Measurements from ENCODE around the gene TFEC.

The TFEC gene

GRCh38 chr7:116021237-116021636 is 9.3 kb downstream of the TFEC start:
- TF ChIP-seq GATA3 (IDR thresholded peaks at IDR 0.05; ENCODE audit: low read depth, low read length) (no peak), GATA2 (IDR thresholded peaks at IDR 0.05; ENCODE audit: low read depth, low read length) (no peak)

DNA sequence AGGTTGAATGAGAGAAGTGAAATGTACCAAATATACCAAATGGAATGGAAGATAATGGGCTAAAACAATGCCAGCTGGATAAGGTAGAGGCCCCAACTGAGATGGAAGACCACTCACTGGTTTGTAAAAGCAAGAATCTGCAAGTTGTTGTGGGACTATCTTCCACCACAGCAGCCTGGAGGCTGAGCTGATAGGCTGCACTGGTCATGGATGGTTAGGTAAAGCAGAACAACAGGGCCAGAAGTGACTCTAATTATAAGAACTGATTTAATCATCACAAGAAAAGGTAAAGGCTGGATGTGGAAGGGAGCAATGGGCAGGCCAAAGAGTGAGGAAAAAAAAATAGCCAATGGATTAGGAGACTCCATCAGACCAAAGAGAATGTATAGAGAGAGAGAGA is 11.8 kb downstream of the TFEC start:
- TF ChIP-seq GATA2 (IDR thresholded peaks at IDR 0.05; ENCODE audit: low read depth, low read length), result no peak
- TF ChIP-seq GATA3 (IDR thresholded peaks at IDR 0.05; ENCODE audit: low read depth, low read length), result no peak

DNA sequence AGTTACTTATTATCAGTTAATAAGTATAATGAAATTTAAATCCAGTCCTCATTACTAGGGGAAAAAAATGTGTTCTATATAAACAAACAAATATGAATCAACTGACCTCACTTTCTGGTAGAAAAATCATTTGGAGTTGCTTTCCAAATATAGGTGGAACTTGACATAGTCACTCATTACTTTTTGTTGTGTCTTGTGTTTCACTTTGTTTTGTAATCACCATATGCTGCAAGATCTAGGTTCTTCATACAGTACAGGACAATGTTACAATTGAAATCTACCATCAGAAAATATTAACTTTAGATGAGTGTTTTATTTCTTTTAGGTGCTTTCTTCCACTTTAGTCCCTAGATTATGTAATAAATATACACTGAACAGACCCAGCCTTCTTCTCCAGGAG is 16.9 kb downstream of the TFEC start:
- TF ChIP-seq GATA3 (IDR thresholded peaks at IDR 0.05; ENCODE audit: low read depth, low read length) (no peak), GATA2 (IDR thresholded peaks at IDR 0.05; ENCODE audit: low read depth, low read length) (no peak)

- no peak for TF ChIP-seq GATA3 (IDR thresholded peaks at IDR 0.05; ENCODE audit: low read depth, low read length)
- no peak for TF ChIP-seq GATA2 (IDR thresholded peaks at IDR 0.05; ENCODE audit: low read depth, low read length)
These were observed 19.0 kb downstream of the TFEC start for GRCh38 chr7:116011584-116011983.

GRCh38 chr7:115997221-115997620 is 33.3 kb downstream of the TFEC start:
- no peak for TF ChIP-seq GATA2 (IDR thresholded peaks at IDR 0.05; ENCODE audit: low read depth, low read length)
- no peak for TF ChIP-seq GATA3 (IDR thresholded peaks at IDR 0.05; ENCODE audit: low read depth, low read length)

DNA sequence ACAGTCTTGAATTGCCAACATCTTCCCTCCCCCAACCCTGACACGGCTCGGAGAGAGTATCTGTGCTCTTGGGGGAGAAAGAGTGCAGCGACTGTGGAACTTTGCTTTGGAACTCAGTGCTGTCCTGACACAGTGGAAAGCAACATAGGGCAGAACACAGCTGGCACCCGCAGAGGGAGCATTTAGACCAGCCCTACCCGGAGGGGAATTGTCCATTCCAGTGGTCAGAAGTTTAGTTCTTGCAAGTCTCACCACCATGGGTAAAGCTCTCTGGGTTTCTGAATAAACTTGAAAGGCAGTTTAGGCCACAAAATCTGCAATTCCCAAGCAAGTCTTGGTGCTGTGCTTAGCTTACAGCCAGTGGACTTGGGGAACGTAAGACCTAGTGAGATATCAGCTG is 34.9 kb downstream of the TFEC start:
- TF ChIP-seq GATA2 (IDR thresholded peaks at IDR 0.05; ENCODE audit: low read depth, low read length) (no peak), GATA3 (IDR thresholded peaks at IDR 0.05; ENCODE audit: low read depth, low read length) (no peak)

DNA sequence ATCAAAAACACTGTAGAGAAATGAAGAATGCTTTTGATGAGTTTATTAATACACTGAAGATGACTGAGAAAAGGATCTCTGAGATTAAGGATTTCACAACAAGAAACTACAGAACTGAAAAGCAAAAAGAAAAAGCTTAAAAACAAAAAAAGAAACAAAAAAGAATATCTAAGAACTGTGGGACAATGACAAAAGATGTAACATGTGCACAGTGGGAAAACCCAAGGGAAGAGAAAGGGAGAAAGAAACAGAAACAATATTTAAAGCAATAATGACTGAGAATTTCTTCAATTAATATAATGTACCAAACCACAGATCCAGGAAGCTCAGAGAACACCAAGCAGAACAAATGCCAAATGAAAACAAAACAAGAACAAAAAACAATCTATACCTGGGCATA is 42.2 kb downstream of the TFEC start:
- no peak for TF ChIP-seq GATA2 (IDR thresholded peaks at IDR 0.05; ENCODE audit: low read depth, low read length)
- no peak for TF ChIP-seq GATA3 (IDR thresholded peaks at IDR 0.05; ENCODE audit: low read depth, low read length)

DNA sequence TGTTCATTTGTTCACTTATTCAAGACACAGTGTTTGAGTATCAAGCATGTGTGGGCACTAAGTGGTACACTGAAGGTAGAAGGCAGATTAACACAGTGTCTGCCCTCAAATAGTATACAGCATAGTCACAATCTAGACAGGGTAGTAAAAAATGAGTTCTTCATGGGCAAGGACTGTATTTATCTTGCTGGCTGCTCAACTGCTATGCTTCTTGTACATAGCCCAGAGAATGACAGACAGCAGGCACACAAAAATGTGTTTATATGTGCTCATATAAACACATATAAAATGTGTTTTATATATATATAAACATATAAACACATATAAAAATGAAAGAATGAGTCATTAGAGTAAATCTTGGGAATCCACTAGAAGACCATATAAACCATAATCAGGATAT is 43.1 kb downstream of the TFEC start:
- TF ChIP-seq GATA2 (IDR thresholded peaks at IDR 0.05; ENCODE audit: low read depth, low read length) (no peak), GATA3 (IDR thresholded peaks at IDR 0.05; ENCODE audit: low read depth, low read length) (no peak)

GRCh38 chr7:115984105-115984504 is 46.5 kb downstream of the TFEC start:
- TF ChIP-seq GATA3 (IDR thresholded peaks at IDR 0.05; ENCODE audit: low read depth, low read length), result no peak
- TF ChIP-seq GATA2 (IDR thresholded peaks at IDR 0.05; ENCODE audit: low read depth, low read length), result no peak

- no peak for TF ChIP-seq GATA2 (IDR thresholded peaks at IDR 0.05; ENCODE audit: low read depth, low read length)
- no peak for TF ChIP-seq GATA3 (IDR thresholded peaks at IDR 0.05; ENCODE audit: low read depth, low read length)
These were observed 50.4 kb downstream of the TFEC start for GRCh38 chr7:115980159-115980558.

- TF ChIP-seq GATA3 (IDR thresholded peaks at IDR 0.05; ENCODE audit: low read depth, low read length) (no peak), GATA2 (IDR thresholded peaks at IDR 0.05; ENCODE audit: low read depth, low read length) (no peak)
These were observed 53.9 kb downstream of the TFEC start for GRCh38 chr7:115976651-115977050.

DNA sequence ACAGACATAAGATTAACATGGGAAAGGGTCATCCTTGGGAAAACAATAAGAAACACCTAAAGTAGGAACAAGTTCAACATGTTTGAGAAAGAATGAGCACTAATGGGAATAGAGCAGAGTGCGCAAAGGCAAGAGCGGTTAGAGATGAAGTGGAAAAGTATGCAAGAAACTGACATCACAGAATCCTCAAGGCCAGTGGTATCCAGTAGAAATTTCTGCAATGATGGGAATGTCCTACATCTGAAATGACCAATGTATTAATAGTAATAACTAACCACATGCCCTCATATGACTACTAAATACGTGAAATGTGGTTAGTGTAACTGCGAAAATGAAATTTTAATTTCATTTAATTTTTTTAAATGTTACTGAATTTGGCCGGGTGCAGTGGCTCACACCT is 54.8 kb downstream of the TFEC start:
- TF ChIP-seq GATA2 (IDR thresholded peaks at IDR 0.05; ENCODE audit: low read depth, low read length) (no peak), GATA3 (IDR thresholded peaks at IDR 0.05; ENCODE audit: low read depth, low read length) (no peak)

DNA sequence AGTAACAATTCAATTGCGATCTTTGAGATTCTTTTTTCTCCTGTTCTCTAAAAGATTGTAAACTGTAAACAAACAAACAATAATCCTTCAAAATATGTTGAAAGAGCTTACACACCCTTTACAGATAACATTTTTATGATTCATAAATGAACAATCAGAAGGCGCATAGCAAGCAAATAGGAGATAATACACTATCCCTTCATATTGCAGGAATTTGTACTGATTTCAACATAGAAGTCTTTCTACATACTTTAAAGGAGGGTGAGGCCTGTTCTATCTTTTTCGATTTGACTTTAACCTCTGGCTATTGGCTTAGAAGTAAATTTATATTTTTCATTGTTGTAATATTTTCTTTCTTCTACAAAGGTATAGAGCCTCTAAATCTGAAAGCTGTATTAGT is 57.2 kb downstream of the TFEC start:
- no peak for TF ChIP-seq GATA3 (IDR thresholded peaks at IDR 0.05; ENCODE audit: low read depth, low read length)
- no peak for TF ChIP-seq GATA2 (IDR thresholded peaks at IDR 0.05; ENCODE audit: low read depth, low read length)

DNA sequence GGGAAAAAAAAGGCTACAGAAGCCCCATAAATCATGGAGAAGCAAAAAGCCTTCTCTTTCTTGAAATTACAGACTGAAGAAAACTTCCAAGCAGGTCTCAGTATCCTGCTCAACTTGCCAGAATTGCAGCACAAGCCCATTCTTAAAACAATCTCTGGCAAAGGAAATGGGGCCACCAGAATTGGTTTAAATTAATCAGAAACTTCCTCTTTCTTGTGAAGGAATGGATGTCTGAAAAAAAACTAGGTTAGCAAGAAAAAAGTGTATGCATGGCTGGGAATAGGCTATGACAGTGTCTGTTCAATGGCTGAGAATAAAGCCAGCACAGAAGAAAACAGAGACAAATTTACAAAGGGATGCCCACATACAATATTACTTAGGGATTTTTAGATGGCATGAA is 59.1 kb downstream of the TFEC start:
- TF ChIP-seq GATA3 (IDR thresholded peaks at IDR 0.05; ENCODE audit: low read depth, low read length) (no peak), GATA2 (IDR thresholded peaks at IDR 0.05; ENCODE audit: low read depth, low read length) (no peak)

DNA sequence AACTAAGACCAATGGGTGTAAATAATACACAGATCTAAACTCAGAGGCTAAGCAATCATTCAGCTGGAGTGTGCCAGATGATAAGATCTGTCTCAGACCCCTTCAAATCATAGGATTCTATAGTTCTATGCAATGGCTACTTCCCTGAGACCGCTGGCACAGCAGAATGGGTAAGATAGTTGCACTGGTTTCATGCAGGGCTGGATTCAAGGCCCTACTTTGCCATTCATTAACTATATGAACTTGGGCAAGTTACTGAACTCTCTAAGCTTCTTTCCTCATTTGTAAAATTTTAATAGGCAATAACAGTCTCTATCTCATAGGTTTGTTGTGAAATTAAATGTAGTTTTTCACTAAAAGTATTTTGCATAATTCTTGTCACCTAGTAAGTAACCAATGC is 62.0 kb downstream of the TFEC start:
- TF ChIP-seq GATA3 (IDR thresholded peaks at IDR 0.05; ENCODE audit: low read depth, low read length) (no peak), GATA2 (IDR thresholded peaks at IDR 0.05; ENCODE audit: low read depth, low read length) (no peak)

DNA sequence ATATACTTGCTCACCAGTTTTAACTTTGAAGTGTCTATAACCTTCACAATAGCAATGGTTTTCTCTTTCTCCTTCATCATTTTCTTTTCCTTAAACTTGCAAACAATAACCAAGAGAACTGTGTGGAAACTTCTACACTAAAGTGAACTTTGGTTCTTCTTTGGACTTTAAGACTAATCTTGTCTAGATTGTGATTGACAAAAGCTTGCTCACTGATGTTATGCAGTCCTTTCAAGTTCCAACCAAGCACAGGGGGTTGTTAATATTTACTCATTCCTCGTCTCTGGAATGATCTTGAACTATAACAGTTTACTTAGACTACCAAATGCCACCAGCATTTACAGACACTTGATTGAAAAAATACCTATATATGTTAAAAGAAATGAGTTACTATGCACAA is 62.4 kb downstream of the TFEC start:
- TF ChIP-seq GATA3 (IDR thresholded peaks at IDR 0.05; ENCODE audit: low read depth, low read length) (no peak), GATA2 (IDR thresholded peaks at IDR 0.05; ENCODE audit: low read depth, low read length) (no peak)
